HepG2 (cell line): ENCODE data around the gene KLHL5. TPM values are rescaled to one million over a fixed set of nuclear protein-coding genes. Genes with fewer than 3 reads are reported as not detected.

Experiments used
- ATAC-seq: fragments of 200-7000 bp; cut with Tn5 transposase; 3 replicates; pipeline ENCODE4 v1.9.1; 2020; ENCODE audit warnings: mild to moderate bottlenecking, moderate library complexity
- BruUV-seq: library from RNA; stranded (reverse); fragments of 400-500 nt; replicated peaks from 2 replicates; lab custom pipeline; 2021; lab: Mats Ljungman, UMichigan
- CTCF ChIA-PET: fragments of 300-600 bp; formaldehyde crosslinking; extraction: SDS; loops from one replicate; lab custom pipeline; 2021; ENCODE audit warnings: low total read pairs, inconsistent platforms, low intra/inter-chr PET ratio; lab: Yijun Ruan, JAX
- POLR2A ChIA-PET: fragments of 350-600 bp; sonication (Branson Sonifier 250); formaldehyde crosslinking; loops from one replicate; lab custom pipeline; 2020; ENCODE audit warnings: antibody characterized with exemption, inconsistent platforms; lab: Yijun Ruan, JAX
- DNase-seq: peaks from one replicate; pipeline ENCODE4 v3.0.0-alpha.2; 2015; ENCODE audit warnings: low spot score
- FAIRE-seq: peaks from 3 replicates; lab custom pipeline; 2011; peaks lifted over from hg19 to GRCh38; lab: Jason Lieb, UNC
- H2AFZ ChIP-seq: one replicate; pipeline ENCODE4 v1.6.1; 2011; ENCODE audit warnings: low read length, inconsistent platforms
- H3K27ac ChIP-seq: fragments of 300-600 bp; 3 replicates; pipeline ENCODE4 v1.8.0; 2011; ENCODE audit warnings: mixed run types, mild to moderate bottlenecking, mixed read lengths, low read length, inconsistent platforms; ENCODE audit not compliant: insufficient read depth; ENCODE audit errors: extremely low read length
- H3K27me3 ChIP-seq, 2 experiments: fragments of 200-600 bp in 1 of 2; 2 replicates in 1 of 2; 3 replicates in 1 of 2; pipeline versions ENCODE4 v1.6.0 to v1.8.0; 2011; ENCODE audit warnings: low read length in 2 of 2, mild to moderate bottlenecking in 2 of 2, moderate library complexity in 2 of 2, inconsistent platforms in 1 of 2; ENCODE audit not compliant: insufficient read depth in 2 of 2, control insufficient read depth in 1 of 2
- H3K36me3 ChIP-seq, 2 experiments: fragments of 200-600 bp in 1 of 2; replicated peaks in 1 of 2; 2 replicates in 1 of 2; 3 replicates in 1 of 2; pipeline versions ENCODE4 v1.5.1 to v1.8.0; 2011; ENCODE audit warnings: low read length in 2 of 2, inconsistent platforms in 1 of 2; ENCODE audit not compliant: insufficient read depth in 2 of 2, control insufficient read depth in 1 of 2
- H3K4me1 ChIP-seq: 2 replicates; pipeline ENCODE4 v1.5.1; 2012; ENCODE audit warnings: low read length, inconsistent platforms; ENCODE audit not compliant: insufficient read depth
- H3K4me2 ChIP-seq: 2 replicates; pipeline ENCODE4 v1.6.0; 2011; ENCODE audit warnings: low read depth, low read length, inconsistent platforms
- H3K4me3 ChIP-seq, 3 experiments: fragments of 200-600 bp in 1 of 3; sonication (generic), shearing (Covaris generic) in 1 of 3; replicated peaks in 1 of 3; 2 replicates each; pipeline ENCODE4 v1.5.1; 2011 to 2016; ENCODE audit warnings: low read length in 3 of 3, inconsistent platforms in 2 of 3, low read depth in 2 of 3, mild to moderate bottlenecking in 2 of 3, control low read depth in 1 of 3, mixed read lengths in 1 of 3; ENCODE audit not compliant: insufficient read depth in 1 of 3
- H3K79me2 ChIP-seq: one replicate; pipeline ENCODE4 v1.6.1; 2011; ENCODE audit warnings: low read length, inconsistent platforms; ENCODE audit not compliant: insufficient read depth
- H3K9ac ChIP-seq: 2 replicates; pipeline ENCODE4 v1.6.0; 2011; ENCODE audit warnings: mild to moderate bottlenecking, low read depth, low read length, inconsistent platforms; ENCODE audit not compliant: insufficient read depth
- H3K9me3 ChIP-seq: 2 replicates; pipeline ENCODE4 v1.5.1; 2012; ENCODE audit warnings: mild to moderate bottlenecking, low read length
- H4K20me1 ChIP-seq: 2 replicates; pipeline ENCODE4 v1.6.0; 2011; ENCODE audit warnings: inconsistent platforms, mild to moderate bottlenecking, low read length, moderate library complexity; ENCODE audit not compliant: insufficient read depth
- BCL6 ChIP-seq: IDR thresholded peaks from 2 replicates; pipeline ENCODE4 v1.6.1; 2016; ENCODE audit warnings: missing genetic modification reagents, missing compliant biosample characterization
- CHCHD3 ChIP-seq: sonication (generic); formaldehyde crosslinking; IDR thresholded peaks from 2 replicates; pipeline ENCODE4 v1.8.0; 2022; ENCODE audit warnings: mild to moderate bottlenecking, missing genetic modification reagents, moderate library complexity
- DMTF1 ChIP-seq: sonication (generic); formaldehyde crosslinking; IDR thresholded peaks from 2 replicates; pipeline ENCODE4 v1.4.0; 2020; ENCODE audit warnings: mild to moderate bottlenecking, missing genetic modification reagents
- FLYWCH1 ChIP-seq: sonication (generic); formaldehyde crosslinking; IDR thresholded peaks from 2 replicates; pipeline ENCODE4 v1.8.1; 2023; ENCODE audit warnings: mild to moderate bottlenecking, missing genetic modification reagents
- IKZF4 ChIP-seq: sonication (generic); formaldehyde crosslinking; IDR thresholded peaks from 2 replicates; pipeline ENCODE4 v1.5.1; 2020; ENCODE audit warnings: borderline replicate concordance, mild to moderate bottlenecking, low read depth, missing genetic modification reagents; ENCODE audit errors: not compliant biosample characterization
- PAWR ChIP-seq: sonication (generic); formaldehyde crosslinking; IDR thresholded peaks from 2 replicates; pipeline ENCODE4 v1.4.0; 2020; ENCODE audit warnings: missing genetic modification reagents, mild to moderate bottlenecking, borderline replicate concordance
- POLR2G ChIP-seq: fragments of 200-400 bp; formaldehyde crosslinking; IDR thresholded peaks from 2 replicates; pipeline ENCODE4 v1.6.1; 2018; ENCODE audit warnings: mild to moderate bottlenecking, low read depth, low read length, moderate library complexity
- REPIN1 ChIP-seq: sonication (generic); formaldehyde crosslinking; IDR thresholded peaks from 2 replicates; pipeline ENCODE4 v1.8.0; 2022; ENCODE audit warnings: missing genetic modification reagents, low read depth, mild to moderate bottlenecking, borderline replicate concordance
- TOPORS ChIP-seq: sonication (generic); formaldehyde crosslinking; IDR thresholded peaks from 2 replicates; pipeline ENCODE4 v1.8.0; 2023; ENCODE audit warnings: mild to moderate bottlenecking, missing genetic modification reagents
- ZC3H4 ChIP-seq: sonication (generic); formaldehyde crosslinking; IDR thresholded peaks from 2 replicates; pipeline ENCODE4 v1.4.0; 2020; ENCODE audit warnings: missing genetic modification reagents, borderline replicate concordance
- ZNF432 ChIP-seq: sonication (generic); formaldehyde crosslinking; IDR thresholded peaks from 2 replicates; pipeline ENCODE4 v1.5.0; 2020; ENCODE audit warnings: missing genetic modification reagents, mild to moderate bottlenecking, borderline replicate concordance
- ZNF451 ChIP-seq: sonication (generic); formaldehyde crosslinking; IDR thresholded peaks from 2 replicates; pipeline ENCODE4 v1.5.0; 2020; ENCODE audit warnings: mild to moderate bottlenecking, missing genetic modification reagents
- WGBS: methylation state at CpG from one replicate; pipeline ENCODE4 v1.1.6; 2017; ENCODE audit warnings: low lambda C conversion rate; 5-methylcytosine and 5-hydroxymethylcytosine counted together
- in situ Hi-C: cut with HindIII; loops from 2 replicates; pipeline ENCODE4 v1.10.0; 2017; ENCODE audit warnings: low pct_unique_long_range_greater_than_20kb; ENCODE audit not compliant: extremely low pct_ligation_motif_present
- intact Hi-C: fragments of 100-400 bp; cut with micrococcal nuclease; formaldehyde crosslinking; loops from one replicate; pipeline ENCODE4 v1.10.0; 2022; ENCODE audit not compliant: unreplicated experiment
- polyA plus RNA-seq, 8 experiments: library from polyadenylated mRNA; depleted of rRNA in 3 of 8; stranded (reverse) in 7 of 8; unstranded in 1 of 8; fragments of >200 nt; fragmentation: Illumina TruSeq in 4 of 8; extraction: Trizol in 4 of 8; gene quantifications; 2 replicates each; pipeline versions ENCODE4 v1.2.1 to v1.2.3, GENCODE V29; 2011 to 2016; ENCODE audit warnings: low read depth in 4 of 8, missing spikeins in 1 of 8, mixed read lengths in 1 of 8; ENCODE audit not compliant: insufficient read depth in 1 of 8
- total RNA-seq, 5 experiments: library from RNA; depleted of rRNA; stranded (reverse); fragments of >200 nt; fragmentation: Illumina TruSeq; extraction: Trizol; gene quantifications; 2 replicates each; pipeline ENCODE4 v1.2.3, GENCODE V29; 2016; ENCODE audit warnings: low read depth in 1 of 5

KLHL5 gene
- total and polyA plus RNA-seq, 2 of the 13 experiments (the other 11 are each of a cell fraction or from before 2014, with no cell fraction given): 36.2 to 38.7 TPM

DNA sequence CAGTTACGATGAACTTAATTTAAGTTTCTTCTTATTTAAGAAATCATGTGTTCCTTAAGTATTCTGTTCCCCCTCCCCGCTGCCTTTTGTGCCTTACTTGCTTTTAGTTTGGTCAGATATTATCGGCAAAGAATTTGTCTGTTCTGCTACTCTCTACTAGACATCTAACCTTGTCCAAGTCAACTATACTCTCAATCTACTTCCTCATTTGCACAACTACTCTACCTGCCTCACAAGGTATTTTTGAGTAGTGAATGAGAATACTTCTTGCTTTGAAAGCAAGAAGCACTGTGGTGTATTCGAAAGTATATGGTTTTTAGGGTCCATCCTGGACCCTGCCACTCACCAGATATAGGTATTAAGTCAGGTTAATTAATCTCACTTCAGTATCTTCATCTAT is 8.0 kb upstream of the KLHL5 start:
- intact Hi-C loops: no loop called here
- no peak for TF ChIP-seq ZC3H4

GRCh38 chr4:39054497-39054896 is 7.5 kb upstream of the KLHL5 start:
- Histone ChIP-seq H3K36me3 (no peaks in the 10 kb centered on the region), H3K79me2 (peaks cover 57% of the 10 kb centered on the region), H3K9ac (no peak overlapping the region), H3K4me3 (no peak overlapping the region), H3K9me3 (no peaks in the 10 kb centered on the region), H3K4me1 (peaks cover 6% of the 10 kb centered on the region; the same call in 1 of the 2 replicates)
- DNase-seq (no peak), ATAC-seq (no peak), FAIRE-seq (no peak)
- POLR2A ChIA-PET: interaction anchor here (1.4 to 2.4 kb wide), 2 partner anchors 8 to 11 kb away, joined by 5 to 12 read pairs; no protein-coding TSS in a partner anchor
- intact Hi-C loops: no loop called here
- in situ Hi-C loops: no loop called here
- no peak for TF ChIP-seq CHCHD3 (CRISPR knock-in tag)
- no peak for TF ChIP-seq FLYWCH1 (CRISPR knock-in tag)
- no peak for TF ChIP-seq DMTF1 (CRISPR knock-in tag)
- no peak for TF ChIP-seq PAWR (CRISPR knock-in tag)
- no peak for TF ChIP-seq ZNF432
- TF ChIP-seq BCL6: no peak
- no peak for TF ChIP-seq POLR2G
- no peak for TF ChIP-seq REPIN1 (CRISPR knock-in tag)
- no peak for TF ChIP-seq TOPORS
- TF ChIP-seq ZNF451 (CRISPR knock-in tag): no peak
- TF ChIP-seq IKZF4 (CRISPR knock-in tag): no peak
- TF ChIP-seq, all 625 proteins: peak for 0
- no peak overlapping the region for H2AFZ ChIP-seq
- no peaks in the 10 kb centered on the region for H3K27me3 ChIP-seq
- CTCF ChIA-PET: no interaction called here
- BruUV-seq: no TSS peak
- H3K27ac ChIP-seq: no peak overlapping the region
- H3K4me2 ChIP-seq: no peak overlapping the region
- no peaks in the 10 kb centered on the region for H4K20me1 ChIP-seq
- WGBS: 96% methylated on average over 3 of the region's 3 CpGs

More for the DNA sequence above, 8.0 kb upstream of the KLHL5 start:
- 98% methylated on average over 4 of the region's 4 CpGs for WGBS
- Histone ChIP-seq H2AFZ (no peak overlapping the region), H3K79me2 (peaks cover 57% of the 10 kb centered on the region), H3K36me3 (no peaks in the 10 kb centered on the region), H3K4me2 (no peak overlapping the region), H4K20me1 (no peaks in the 10 kb centered on the region), H3K4me1 (peaks cover 11% of the 10 kb centered on the region), H3K27me3 (no peaks in the 10 kb centered on the region), H3K27ac (no peak overlapping the region), H3K4me3 (no peak overlapping the region), H3K9me3 (no peaks in the 10 kb centered on the region), H3K9ac (no peak overlapping the region)
- CTCF ChIA-PET: no interaction called here
- POLR2A ChIA-PET: interaction anchor here (2.4 kb wide), 1 partner anchor 10 kb away, joined by 12 read pairs; no protein-coding TSS in a partner anchor
- no TSS peak for BruUV-seq
- ATAC-seq: no peak
- no peak for DNase-seq
- in situ Hi-C loops: no loop called here
- no peak for FAIRE-seq
